HepG2 (cell line): ENCODE data around the gene SMTN. TPM values are rescaled to one million over a fixed set of nuclear protein-coding genes. Genes with fewer than 3 reads are reported as not detected.

Experiments used
- ARID4A ChIP-seq: sonication (generic); formaldehyde crosslinking; IDR thresholded peaks from 2 replicates; pipeline ENCODE4 v1.5.0; 2020; ENCODE audit warnings: mild to moderate bottlenecking, missing genetic modification reagents, borderline replicate concordance
- CHD2 ChIP-seq: IDR thresholded peaks from 2 replicates; pipeline ENCODE4 v1.6.1; 2011; ENCODE audit warnings: low read depth, low read length, improper control_type of control experiment
- HDAC1 ChIP-seq: sonication (generic); formaldehyde crosslinking; IDR thresholded peaks from 2 replicates; pipeline ENCODE4 v1.5.1; 2020; ENCODE audit warnings: mild to moderate bottlenecking, missing genetic modification reagents
- HDAC2 ChIP-seq: sonication (generic); formaldehyde crosslinking; IDR thresholded peaks from 2 replicates; pipeline ENCODE4 v1.4.0; 2020; ENCODE audit warnings: missing genetic modification reagents
- HOXD1 ChIP-seq: sonication (generic); formaldehyde crosslinking; IDR thresholded peaks from 2 replicates; pipeline ENCODE4 v1.5.0; 2020; ENCODE audit warnings: missing genetic modification reagents
- NFATC3 ChIP-seq: sonication (generic); formaldehyde crosslinking; IDR thresholded peaks from 2 replicates; pipeline ENCODE4 v1.5.1; 2020; ENCODE audit warnings: mild to moderate bottlenecking, missing genetic modification reagents
- NONO ChIP-seq, 2 experiments: fragments of 450-650 bp in 1 of 2; sonication (generic) in 1 of 2; formaldehyde crosslinking in 1 of 2; IDR thresholded peaks in 1 of 2; conservative IDR thresholded peaks in 1 of 2; 2 replicates each; pipeline versions ENCODE4 v1.6.1 to v1.8.0; 2017 to 2022; ENCODE audit warnings: mild to moderate bottlenecking in 1 of 2, missing genetic modification reagents in 1 of 2, moderate library complexity in 1 of 2
- NR2F1 ChIP-seq, 2 experiments: fragments of 450-650 bp in 1 of 2; formaldehyde crosslinking in 1 of 2; IDR thresholded peaks; 2 replicates each; pipeline versions ENCODE4 v1.5.0 to v1.6.1; 2016 to 2020; ENCODE audit warnings: mild to moderate bottlenecking in 1 of 2, missing compliant biosample characterization in 1 of 2, missing genetic modification reagents in 1 of 2, moderate library complexity in 1 of 2
- PAF1 ChIP-seq: IDR thresholded peaks from 2 replicates; pipeline ENCODE4 v1.6.1; 2016; ENCODE audit warnings: missing genetic modification reagents, missing compliant biosample characterization
- PLSCR1 ChIP-seq: sonication (generic); formaldehyde crosslinking; IDR thresholded peaks from 2 replicates; pipeline ENCODE4 v1.5.0; 2020; ENCODE audit warnings: missing genetic modification reagents, mild to moderate bottlenecking, borderline replicate concordance
- POLR2AphosphoS5 ChIP-seq: IDR thresholded peaks from 2 replicates; pipeline ENCODE4 v1.6.1; 2012; ENCODE audit warnings: low read depth, low read length
- SMC3 ChIP-seq: IDR thresholded peaks from 2 replicates; pipeline ENCODE4 v1.6.1; 2011; ENCODE audit warnings: low read length, improper control_type of control experiment
- TP53 ChIP-seq: sonication (generic); formaldehyde crosslinking; conservative IDR thresholded peaks from 2 replicates; pipeline ENCODE4 v1.4.0; 2020; ENCODE audit warnings: missing genetic modification reagents
- TRIM22 ChIP-seq: fragments of 450-650 bp; IDR thresholded peaks from 2 replicates; pipeline ENCODE4 v1.6.1; 2017
- ZBTB43 ChIP-seq: sonication (generic); formaldehyde crosslinking; conservative IDR thresholded peaks from 2 replicates; pipeline ENCODE4 v1.4.0; 2020; ENCODE audit warnings: missing genetic modification reagents
- ZNF18 ChIP-seq: sonication (generic); formaldehyde crosslinking; IDR thresholded peaks from 2 replicates; pipeline ENCODE4 v1.8.0; 2022; ENCODE audit warnings: mild to moderate bottlenecking, missing genetic modification reagents; ENCODE audit not compliant: insufficient replicate concordance
- ZNF343 ChIP-seq: sonication (generic); formaldehyde crosslinking; IDR thresholded peaks from 2 replicates; pipeline ENCODE4 v1.4.0; 2020; ENCODE audit warnings: mild to moderate bottlenecking, missing genetic modification reagents
- ZNF441 ChIP-seq: sonication (generic); formaldehyde crosslinking; IDR thresholded peaks from 2 replicates; pipeline ENCODE4 v1.7.0; 2021; ENCODE audit warnings: missing genetic modification reagents, borderline replicate concordance
- ZNF570 ChIP-seq: sonication (generic); formaldehyde crosslinking; IDR thresholded peaks from 2 replicates; pipeline ENCODE4 v1.4.0; 2020; ENCODE audit warnings: mild to moderate bottlenecking, missing genetic modification reagents, borderline replicate concordance
- ZNF749 ChIP-seq: sonication (generic); formaldehyde crosslinking; IDR thresholded peaks from 2 replicates; pipeline ENCODE4 v1.8.0; 2022; ENCODE audit warnings: mild to moderate bottlenecking, missing genetic modification reagents, moderate library complexity, borderline replicate concordance
- ZSCAN22 ChIP-seq: sonication (generic); formaldehyde crosslinking; IDR thresholded peaks from 2 replicates; pipeline ENCODE4 v1.4.0; 2020; ENCODE audit warnings: mild to moderate bottlenecking, missing genetic modification reagents
- polyA plus RNA-seq, 8 experiments: library from polyadenylated mRNA; depleted of rRNA in 3 of 8; stranded (reverse) in 7 of 8; unstranded in 1 of 8; fragments of >200 nt; fragmentation: Illumina TruSeq in 4 of 8; extraction: Trizol in 4 of 8; gene quantifications; 2 replicates each; pipeline versions ENCODE4 v1.2.1 to v1.2.3, GENCODE V29; 2011 to 2016; ENCODE audit warnings: low read depth in 4 of 8, missing spikeins in 1 of 8, mixed read lengths in 1 of 8; ENCODE audit not compliant: insufficient read depth in 1 of 8
- total RNA-seq, 5 experiments: library from RNA; depleted of rRNA; stranded (reverse); fragments of >200 nt; fragmentation: Illumina TruSeq; extraction: Trizol; gene quantifications; 2 replicates each; pipeline ENCODE4 v1.2.3, GENCODE V29; 2016; ENCODE audit warnings: low read depth in 1 of 5

The SMTN gene
- total and polyA plus RNA-seq, 2 of the 13 experiments (the other 11 are each of a cell fraction or from before 2014, with no cell fraction given): 14.7 to 26.1 TPM

GRCh38 chr22:31055635-31056159 is 25.4 kb upstream of the SMTN start (continued):
- TF ChIP-seq ARID4A (CRISPR knock-in tag) (peak; percentile 77; the same call in 1 of the 2 replicates), PLSCR1 (no peak), CHD2 (0 out of 2 replicates have a peak, but pooled peaks have one; percentile 28), HDAC1 (peak; percentile 93), HDAC2 (CRISPR knock-in tag) (peak; percentile 97), HOXD1 (0 out of 2 replicates have a peak, but pooled peaks have one; percentile 73), ZNF343 (CRISPR knock-in tag) (no peak), PAF1 (no peak), NR2F1 (CRISPR knock-in tag; IDR thresholded peaks at IDR 0.05) (peak; percentile 6 to 11; a peak in 1 of 4 replicates), TP53 (CRISPR knock-in tag) (no peak), TRIM22 (no peak), SMC3 (peak; percentile 28), ZNF441 (peak; percentile 77; the same call in 1 of the 2 replicates), ZBTB43 (CRISPR knock-in tag) (peak; percentile 89), POLR2AphosphoS5 (no peak), ZNF18 (CRISPR knock-in tag) (no peak), NFATC3 (CRISPR knock-in tag) (no peak), ZNF749 (CRISPR knock-in tag) (no peak), ZSCAN22 (CRISPR knock-in tag) (no peak), NONO (IDR thresholded peaks at IDR 0.05) (no peak), NONO (CRISPR knock-in tag; conservative IDR thresholded peaks at IDR 0.05) (peak; percentile 94), ZNF570 (no peak)
